Progenitor cell of endocrine pancreas (in vitro differentiated cells): ENCODE results near the gene PLD1. TPM values are rescaled to one million over a fixed set of nuclear protein-coding genes. Genes with fewer than 3 reads are reported as not detected.
A peak's percentile ranks its signal among the peaks of the same experiment; 100 is the strongest.

Source experiments
- DNase-seq: peaks from one replicate; pipeline ENCODE4 v3.0.0; 2021; ENCODE audit warnings: low spot score; ENCODE audit not compliant: unreplicated experiment
- H3K27ac Mint-ChIP-seq: 2 replicates; pipeline ENCODE4 v1.8.0; 2021; ENCODE audit warnings: mild to moderate bottlenecking, moderate library complexity, mixed read lengths
- H3K27me3 Mint-ChIP-seq: 2 replicates; pipeline ENCODE4 v1.8.0; 2021; ENCODE audit warnings: mixed read lengths
- H3K36me3 Mint-ChIP-seq: 2 replicates; pipeline ENCODE4 v1.8.0; 2022; ENCODE audit warnings: mixed read lengths; ENCODE audit not compliant: insufficient read depth
- H3K4me1 Mint-ChIP-seq: 2 replicates; pipeline ENCODE4 v1.8.0; 2021; ENCODE audit warnings: low read depth, mixed read lengths
- H3K4me3 Mint-ChIP-seq: 2 replicates; pipeline ENCODE4 v1.8.0; 2021; ENCODE audit warnings: low read depth, mild to moderate bottlenecking, moderate library complexity, mixed read lengths
- H3K9me3 Mint-ChIP-seq: 2 replicates; pipeline ENCODE4 v1.8.0; 2021; ENCODE audit warnings: low read depth, mixed read lengths
- CTCF ChIP-seq: fragments of 200-600 bp; sonication (generic); IDR thresholded peaks from one replicate; pipeline ENCODE4 v1.5.0; 2021; ENCODE audit warnings: antibody characterized with exemption, mild to moderate bottlenecking; ENCODE audit not compliant: unreplicated experiment
- total RNA-seq: library from RNA; stranded (reverse); gene quantifications from 2 replicates; pipeline ENCODE4 v1.2.1, GENCODE V29; 2021

The PLD1 gene
- total RNA-seq, 1 donor from 2014 or later: 143 TPM

GRCh38 chr3:171688002-171688401, 122.3 kb downstream of the PLD1 start:
- Mint-ChIP-seq H3K27ac (no peak overlapping the region), H3K4me3 (no peak overlapping the region), H3K36me3 (peaks cover 61% of the 10 kb centered on the region), H3K4me1 (peaks cover 2% of the 10 kb centered on the region), H3K27me3 (no peaks in the 10 kb centered on the region), H3K9me3 (peaks cover 11% of the 10 kb centered on the region)
- no peak for TF ChIP-seq CTCF
- DNase-seq: no peak

GRCh38 chr3:171687581-171687980, 122.7 kb downstream of the PLD1 start:
- H3K27me3 Mint-ChIP-seq: no peaks in the 10 kb centered on the region
- peaks cover 62% of the 10 kb centered on the region for H3K36me3 Mint-ChIP-seq
- no peak overlapping the region for H3K27ac Mint-ChIP-seq
- TF ChIP-seq CTCF: no peak
- H3K9me3 Mint-ChIP-seq: peaks cover 13% of the 10 kb centered on the region
- H3K4me3 Mint-ChIP-seq: no peak overlapping the region
- DNase-seq: no peak
- peaks cover 2% of the 10 kb centered on the region for H3K4me1 Mint-ChIP-seq

GRCh38 chr3:171687064-171687463, 123.2 kb downstream of the PLD1 start:
- TF ChIP-seq CTCF: no peak
- no peak overlapping the region for H3K27ac Mint-ChIP-seq
- no peak overlapping the region for H3K4me3 Mint-ChIP-seq
- no peaks in the 10 kb centered on the region for H3K27me3 Mint-ChIP-seq
- peaks cover 59% of the 10 kb centered on the region for H3K36me3 Mint-ChIP-seq
- no peak for DNase-seq
- H3K9me3 Mint-ChIP-seq: peaks cover 15% of the 10 kb centered on the region
- peaks cover 3% of the 10 kb centered on the region for H3K4me1 Mint-ChIP-seq

GRCh38 chr3:171685116-171685895, 125.0 kb downstream of the PLD1 start:
- Mint-ChIP-seq H3K27ac (peak overlapping the region; percentile 82), H3K4me1 (peaks cover 15% of the 10 kb centered on the region), H3K4me3 (no peak overlapping the region), H3K27me3 (no peaks in the 10 kb centered on the region), H3K36me3 (peaks cover 60% of the 10 kb centered on the region), H3K9me3 (peaks cover 26% of the 10 kb centered on the region)
- no peak for DNase-seq
- no peak for TF ChIP-seq CTCF

- no peak overlapping the region for H3K4me3 Mint-ChIP-seq
- peaks cover 22% of the 10 kb centered on the region for H3K4me1 Mint-ChIP-seq
- DNase-seq: no peak
- H3K27me3 Mint-ChIP-seq: no peaks in the 10 kb centered on the region
- peaks cover 26% of the 10 kb centered on the region for H3K9me3 Mint-ChIP-seq
- H3K36me3 Mint-ChIP-seq: peaks cover 54% of the 10 kb centered on the region
- TF ChIP-seq CTCF: no peak
- peak overlapping the region; percentile 46 for H3K27ac Mint-ChIP-seq
Observed at GRCh38 chr3:171684221-171684620, 126.1 kb downstream of the PLD1 start.
